ENCODE data around the gene CDC25B.

The CDC25B gene

GRCh38 chr20:3820048-3820900 lies 24.2 kb downstream of the CDC25B start, which contains the start of gene AP5S1 (continued):
- no peak; the same call in 1 of the 2 replicates for TF ChIP-seq ZBTB44 (tag by site-specific recombination; IDR thresholded peaks at IDR 0.05)
- no peak; the same call in 1 of the 2 replicates for TF ChIP-seq INSM2 (tag by site-specific recombination; IDR thresholded peaks at IDR 0.05)
- TF ChIP-seq GLIS2 (tag by site-specific recombination; IDR thresholded peaks at IDR 0.05), result no peak
- TF ChIP-seq SCRT2 (tag by site-specific recombination; IDR thresholded peaks at IDR 0.05), result 0 out of 2 replicates have a peak, but pooled peaks have one; percentile 32
- no peak for TF ChIP-seq ZNF175 (tag by site-specific recombination; IDR thresholded peaks at IDR 0.05)
- TF ChIP-seq PRDM10 (tag by site-specific recombination; IDR thresholded peaks at IDR 0.05), result peak; percentile 94
- no peak for TF ChIP-seq ZFP3 (tag by site-specific recombination; IDR thresholded peaks at IDR 0.05; ENCODE audit: low read depth)
- peak; percentile 83; the same call in 1 of the 2 replicates for TF ChIP-seq ZNF324 (tag by site-specific recombination; IDR thresholded peaks at IDR 0.05)
- no peak for TF ChIP-seq ZNF202 (tag by site-specific recombination; IDR thresholded peaks at IDR 0.05; ENCODE audit: borderline replicate concordance)
- TF ChIP-seq ZNF843 (tag by site-specific recombination; IDR thresholded peaks at IDR 0.05), result no peak
- peak; percentile 72 for TF ChIP-seq KLF10 (tag by site-specific recombination; IDR thresholded peaks at IDR 0.05)
- TF ChIP-seq ZNF701 (tag by site-specific recombination; IDR thresholded peaks at IDR 0.05), result no peak
- no peak for TF ChIP-seq GFI1B (tag by site-specific recombination; IDR thresholded peaks at IDR 0.05)
- peak; percentile 97 for TF ChIP-seq ZBTB21 (tag by site-specific recombination; IDR thresholded peaks at IDR 0.05)
- TF ChIP-seq TRIM28 (IDR thresholded peaks at IDR 0.05; ENCODE audit: borderline replicate concordance, low read length), result peak; percentile 86; the same call in 1 of the 2 replicates
- TF ChIP-seq ZNF221 (tag by site-specific recombination; IDR thresholded peaks at IDR 0.05; ENCODE audit: borderline replicate concordance), result no peak
- TF ChIP-seq KLF16 (tag by site-specific recombination; IDR thresholded peaks at IDR 0.05), result peak; percentile 30
- TF ChIP-seq TCF7L2 (IDR thresholded peaks at IDR 0.05; ENCODE audit: borderline replicate concordance, low read depth, low read length), result no peak
- TF ChIP-seq ZSCAN4 (tag by site-specific recombination; IDR thresholded peaks at IDR 0.05), result no peak
- 0 out of 2 replicates have a peak, but pooled peaks have one; percentile 44 for TF ChIP-seq ZNF501 (tag by site-specific recombination; IDR thresholded peaks at IDR 0.05)
- TF ChIP-seq ATF2 (tag by site-specific recombination; IDR thresholded peaks at IDR 0.05; ENCODE audit: low read depth), result peak; percentile 98
- peak; percentile 90 for TF ChIP-seq ZNF2 (tag by site-specific recombination; IDR thresholded peaks at IDR 0.05)
- no peak for TF ChIP-seq PRDM1 (tag by site-specific recombination; IDR thresholded peaks at IDR 0.05)
- TF ChIP-seq ZSCAN5A (tag by site-specific recombination; IDR thresholded peaks at IDR 0.05), result peak; percentile 92
- TF ChIP-seq ZBTB17 (tag by site-specific recombination; IDR thresholded peaks at IDR 0.05), result peak; percentile 90
- peak; percentile 76 for TF ChIP-seq KLF17 (tag by site-specific recombination; IDR thresholded peaks at IDR 0.05)
- no peak for TF ChIP-seq ZNF707 (tag by site-specific recombination; IDR thresholded peaks at IDR 0.05)
- no peak for TF ChIP-seq ZNF747 (tag by site-specific recombination; IDR thresholded peaks at IDR 0.05)

Data from HEK293 (cell line).